Endothelial cell of umbilical vein (primary cell): ENCODE measurements around the gene SERTAD1. TPM values are rescaled to one million over a fixed set of nuclear protein-coding genes. Genes with fewer than 3 reads are reported as not detected.

ENCODE experiments used
- Bru-seq: library from RNA; stranded (reverse); fragments of 400-500 nt; gene quantifications from one replicate; lab custom pipeline; 2021; lab: Mats Ljungman, UMichigan
- BruChase-seq, 2 experiments: library from RNA; stranded (reverse); fragments of 400-500 nt; gene quantifications; one replicate each; lab custom pipeline; 2021; lab: Mats Ljungman, UMichigan
- BruUV-seq: library from RNA; stranded (reverse); fragments of 400-500 nt; replicated peaks from 2 replicates; lab custom pipeline; 2021; lab: Mats Ljungman, UMichigan
- CTCF ChIA-PET: fragments of 300-600, 350-600 bp; sonication (Branson Sonifier 250); formaldehyde crosslinking; loops from one replicate; lab custom pipeline; 2021; ENCODE audit warnings: antibody characterized with exemption, inconsistent platforms; lab: Charles Lee
- POLR2A ChIA-PET: fragments of 300-600, 350-600 bp; sonication (Branson Sonifier 250); formaldehyde crosslinking; loops from one replicate; lab custom pipeline; 2021; ENCODE audit warnings: antibody characterized with exemption, inconsistent platforms; lab: Charles Lee
- DNase-seq: peaks from one replicate; pipeline ENCODE4 v3.0.0-alpha.2; 2011; ENCODE audit warnings: low read depth, low spot score
- FAIRE-seq: peaks from 2 replicates; lab custom pipeline; 2011; peaks lifted over from hg19 to GRCh38; lab: Jason Lieb, UNC
- H2AFZ ChIP-seq: 2 replicates; pipeline ENCODE4 v1.6.0; 2012; ENCODE audit warnings: low read depth, low read length, control low read depth, inconsistent platforms
- H3K27ac ChIP-seq: 2 replicates; pipeline ENCODE4 v1.5.1; 2011; ENCODE audit warnings: low read depth, mild to moderate bottlenecking, control low read depth, low read length, moderate library complexity; ENCODE audit not compliant: insufficient read depth
- H3K27me3 ChIP-seq, 2 experiments: 2 replicates each; pipeline versions ENCODE4 v1.6.0 to v1.6.1; 2011; ENCODE audit warnings: low read length in 2 of 2, mixed read lengths in 1 of 2; ENCODE audit not compliant: control insufficient read depth in 2 of 2, insufficient read depth in 2 of 2
- H3K36me3 ChIP-seq, 2 experiments: 2 replicates in 1 of 2; 3 replicates in 1 of 2; pipeline ENCODE4 v1.5.1; 2011; ENCODE audit warnings: low read length in 2 of 2, mild to moderate bottlenecking in 1 of 2, moderate library complexity in 1 of 2; ENCODE audit not compliant: control insufficient read depth in 2 of 2, insufficient read depth in 2 of 2; ENCODE audit errors: extremely low read depth in 1 of 2
- H3K4me1 ChIP-seq: 3 replicates; pipeline ENCODE4 v1.5.1; 2011; ENCODE audit warnings: mild to moderate bottlenecking, low read length; ENCODE audit not compliant: control insufficient read depth, insufficient read depth; ENCODE audit errors: extremely low read depth
- H3K4me2 ChIP-seq: 2 replicates; pipeline ENCODE4 v1.6.1; 2011; ENCODE audit warnings: low read length, control low read depth, mixed read lengths; ENCODE audit not compliant: insufficient read depth
- H3K4me3 ChIP-seq, 3 experiments: fragments of 200-600 bp in 1 of 3; sonication (generic), shearing (Covaris generic) in 1 of 3; replicated peaks in 1 of 3; 2 replicates each; pipeline ENCODE4 v1.5.1; 2011 to 2016; ENCODE audit warnings: control low read depth in 3 of 3, low read length in 3 of 3, mild to moderate bottlenecking in 2 of 3, inconsistent platforms in 1 of 3, low read depth in 1 of 3, moderate library complexity in 1 of 3; ENCODE audit not compliant: insufficient read depth in 1 of 3
- H3K79me2 ChIP-seq: 2 replicates; pipeline ENCODE4 v1.6.0; 2012; ENCODE audit warnings: low read length, inconsistent platforms; ENCODE audit not compliant: control insufficient read depth, insufficient read depth
- H3K9ac ChIP-seq: replicated peaks from 2 replicates; pipeline ENCODE3; 2011; ENCODE audit warnings: low read length, control low read depth; ENCODE audit not compliant: insufficient read depth; ENCODE audit errors: extremely low read depth
- H3K9me1 ChIP-seq: replicated peaks from 3 replicates; pipeline ENCODE4 v1.6.0; 2011; ENCODE audit warnings: mild to moderate bottlenecking, low read length; ENCODE audit not compliant: control insufficient read depth, insufficient read depth; ENCODE audit errors: extremely low read depth
- H3K9me3 ChIP-seq: replicated peaks from 2 replicates; pipeline ENCODE4 v1.5.1; 2012; ENCODE audit warnings: low read length, inconsistent platforms; ENCODE audit not compliant: control insufficient read depth, insufficient read depth
- H4K20me1 ChIP-seq: replicated peaks from 2 replicates; pipeline ENCODE3; 2011; ENCODE audit warnings: mild to moderate bottlenecking, low read length; ENCODE audit not compliant: control insufficient read depth, insufficient read depth; ENCODE audit errors: extremely low read depth
- CTCF ChIP-seq, 2 donors: IDR thresholded peaks; 1 replicate in 1 of 2; 2 replicates in 1 of 2; pipeline ENCODE4 v1.5.1; 2011; ENCODE audit warnings: low read length in 2 of 2, mild to moderate bottlenecking in 2 of 2, moderate library complexity in 2 of 2, control low read depth in 1 of 2, inconsistent platforms in 1 of 2, low read depth in 1 of 2; ENCODE audit not compliant: insufficient read depth in 1 of 2; ENCODE audit errors: extremely low read depth in 1 of 2
- FOS ChIP-seq: IDR thresholded peaks from 2 replicates; pipeline ENCODE4 v1.6.1; 2011; ENCODE audit warnings: mild to moderate bottlenecking, low read length, moderate library complexity, borderline replicate concordance; ENCODE audit not compliant: insufficient read depth
- GATA2 ChIP-seq: IDR thresholded peaks from 2 replicates; pipeline ENCODE4 v1.7.0; 2011; ENCODE audit warnings: low read depth, mild to moderate bottlenecking, moderate library complexity, mixed read lengths, low read length; ENCODE audit not compliant: insufficient read length, insufficient read depth
- JUN ChIP-seq: IDR thresholded peaks from 2 replicates; pipeline ENCODE4 v1.6.1; 2011; ENCODE audit warnings: borderline replicate concordance, low read depth; ENCODE audit not compliant: insufficient read length, insufficient read depth
- POLR2A ChIP-seq: IDR thresholded peaks from 2 replicates; pipeline ENCODE4 v1.6.1; 2012; ENCODE audit warnings: low read depth, mild to moderate bottlenecking, control low read depth, low read length
- POLR2AphosphoS5 ChIP-seq: IDR thresholded peaks from 2 replicates; pipeline ENCODE4 v1.6.1; 2012; ENCODE audit warnings: low read depth, mild to moderate bottlenecking, control low read depth, low read length, moderate library complexity; ENCODE audit not compliant: insufficient read depth
- dilution Hi-C: fragments of 300-500 bp; cut with MboI; formaldehyde crosslinking; loops from one replicate; pipeline ENCODE4 v1.15.0; 2019; ENCODE audit warnings: low sequenced_read_pairs; ENCODE audit not compliant: extremely low pct_ligation_motif_present
- intact Hi-C: fragments of 100-400 bp; cut with micrococcal nuclease; formaldehyde crosslinking; loops from one replicate; pipeline ENCODE4 v1.10.0; 2022
- long read RNA-seq: library from polyadenylated mRNA; stranded (forward); transcript quantifications from one replicate; pipeline ENCODE4 v2.0.0, GENCODE V29; 2021
- polyA minus RNA-seq, 3 experiments: library from RNA; depleted of rRNA, polyadenylated mRNA; stranded (reverse); fragments of >200 nt; gene quantifications; 1 replicate in 1 of 3; 2 replicates in 2 of 3; pipeline ENCODE4 v1.2.3, GENCODE V29; 2011
- polyA plus RNA-seq, 4 experiments: library from polyadenylated mRNA; depleted of rRNA in 3 of 4; stranded (reverse) in 3 of 4; unstranded in 1 of 4; fragments of >200 nt; gene quantifications; 2 replicates each; pipeline versions ENCODE4 v1.2.1 to v1.2.3, GENCODE V29; 2011 to 2012; ENCODE audit warnings: missing spikeins in 1 of 4
- total RNA-seq: library from RNA; stranded (reverse); gene quantifications from 2 replicates; pipeline ENCODE4 v1.2.3, GENCODE V29; 2021

The SERTAD1 gene
- total RNA-seq (8.8 and 10.0 TPM in 2 replicates), polyA plus RNA-seq (15.3 and 16.9 TPM in 2 replicates), polyA minus RNA-seq (3.6 and 4.4 TPM in 2 replicates), Bru-seq, nascent RNA (percentile 55 among the genes with signal in this experiment), BruChase-seq, experiment 1, labeled RNA remaining after a 6-hour chase (percentile 46 among the genes with signal in this experiment), BruChase-seq, experiment 2, labeled RNA remaining after a 2-hour chase (percentile 59 among the genes with signal in this experiment)
- polyA plus RNA-seq (2011; cell fraction: cytosol; rRNA removed): 10.6 and 12.1 TPM in 2 replicates
- 6.6 and 8.6 TPM in 2 replicates for polyA plus RNA-seq (2011; cell fraction: nucleus; rRNA removed)
- polyA plus RNA-seq (2012): 11.6 and 11.8 TPM in 2 replicates
- 5.2 TPM for polyA minus RNA-seq (2011; cell fraction: cytosol; rRNA and poly(A)+ RNA removed)
- polyA minus RNA-seq (2011; cell fraction: nucleus; rRNA and poly(A)+ RNA removed): 2.4 and 3.7 TPM in 2 replicates
- long read RNA-seq, transcript SERTAD1-201 (2 exons, 2,114 nt): major isoform, 49 of 52 reads
- long read RNA-seq, partial matches to known transcripts: 0 of 52 reads
- long read RNA-seq, other reads (novel, unspliced or antisense): 3 of 52 reads

- TF ChIP-seq POLR2AphosphoS5 (peak; percentile 96), JUN (no peak), FOS (peak; percentile 88), POLR2A (peak; percentile 99), CTCF (IDR thresholded peaks at IDR 0.05; ENCODE audit: extremely low read depth in 1 of 2, insufficient read depth in 1 of 2, low read depth in 1 of 2, low read length in 2 of 2) (peak; percentile 40 to 74), GATA2 (no peak)
- H4K20me1 ChIP-seq: no peaks in the 10 kb centered on the region
- H3K9me3 ChIP-seq: no peaks in the 10 kb centered on the region
- H3K36me3 ChIP-seq: peaks cover 8 to 9% of the 10 kb centered on the region in 2 experiments
- intact Hi-C loops (loop anchor here (1.0 to 5.0 kb wide), 3 partner anchors 8 to 593 kb away; partner anchors contain the start of gene DYRK1B), dilution Hi-C loops (no loop called here)
- H3K27me3 ChIP-seq: no peaks in the 10 kb centered on the region
- peak; percentile 99 for DNase-seq
- H3K27ac ChIP-seq: peak within 1 kb of the TSS; percentile 95
- peak; percentile 99 for FAIRE-seq
- H3K9ac ChIP-seq: peak within 1 kb of the TSS; percentile 93
- peak within 1 kb of the TSS; percentile 77 for H2AFZ ChIP-seq
- peaks cover 30% of the 10 kb centered on the region for H3K79me2 ChIP-seq
- ChIA-PET CTCF (interaction anchor here (0.6 to 2.8 kb wide), 12 partner anchors 10 to 120 kb away, joined by 3 to 14 read pairs (median 4); partner anchors contain the start of gene BLVRB), POLR2A (interaction anchor here (0.6 to 1.5 kb wide), 10 partner anchors 8 to 178 kb away, joined by 3 to 14 read pairs (median 4); partner anchors contain the start of gene BLVRB)
- no TSS peak for BruUV-seq
- H3K9me1 ChIP-seq: no peaks in the 10 kb centered on the region
- H3K4me3 ChIP-seq: peak within 1 kb of the TSS; percentile 80 to 95 (median 93)
- H3K4me2 ChIP-seq: peak within 1 kb of the TSS; percentile 96
- peaks cover 19% of the 10 kb centered on the region for H3K4me1 ChIP-seq
These were observed at the start of gene SERTAD1 for GRCh38 chr19:40425450-40426287. TSS of gene SERTAD1 (minus strand) at chr19:40425992. CDS start at chr19:40423546, 2,446 bp downstream.
